CD1c-positive myeloid dendritic cell (primary cell): ENCODE measurements around the gene MOSPD3.

Experiments used
- DNase-seq: peaks from one replicate; pipeline ENCODE4 v3.0.0-alpha.2; 2016; ENCODE audit errors: extremely low spot score

The MOSPD3 gene

DNA sequence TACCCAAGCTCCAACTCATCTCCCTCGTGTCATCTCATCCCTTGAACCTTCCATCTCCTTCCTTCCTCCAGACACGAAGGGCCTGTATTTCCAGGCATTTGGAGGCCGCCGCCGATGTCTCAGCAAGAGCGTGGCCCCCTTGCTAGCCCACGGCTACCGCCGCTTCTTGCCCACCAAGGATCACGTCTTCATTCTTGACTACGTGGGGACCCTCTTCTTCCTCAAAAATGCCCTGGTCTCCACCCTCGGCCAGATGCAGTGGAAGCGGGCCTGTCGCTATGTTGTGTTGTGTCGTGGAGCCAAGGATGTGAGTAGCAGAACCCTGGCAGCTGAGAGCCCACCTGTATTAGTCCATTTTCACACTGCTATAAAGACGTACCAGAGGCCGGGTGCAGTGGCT, 20.7 kb upstream of the MOSPD3 start:
- no peak for DNase-seq

DNA sequence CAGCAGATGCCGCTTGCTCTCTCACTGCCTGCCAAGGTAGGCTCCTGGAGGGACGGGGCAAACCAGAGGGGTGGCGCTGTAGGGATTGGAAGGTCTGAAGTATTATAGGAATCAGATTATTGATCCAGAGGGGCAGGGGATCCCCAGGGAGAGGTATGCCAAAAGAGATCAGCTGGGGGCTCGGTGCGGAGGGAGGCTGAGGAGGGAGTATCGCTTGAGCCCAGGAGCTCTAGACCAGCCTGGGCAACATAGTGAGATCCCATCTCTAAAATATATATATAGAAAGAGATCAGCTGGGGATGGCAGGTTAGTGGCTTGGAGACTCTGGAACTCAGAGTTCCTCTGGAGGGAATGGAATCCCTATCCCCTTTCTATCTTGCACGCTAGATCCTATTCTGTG, 17.2 kb upstream of the MOSPD3 start:
- no peak for DNase-seq

DNA sequence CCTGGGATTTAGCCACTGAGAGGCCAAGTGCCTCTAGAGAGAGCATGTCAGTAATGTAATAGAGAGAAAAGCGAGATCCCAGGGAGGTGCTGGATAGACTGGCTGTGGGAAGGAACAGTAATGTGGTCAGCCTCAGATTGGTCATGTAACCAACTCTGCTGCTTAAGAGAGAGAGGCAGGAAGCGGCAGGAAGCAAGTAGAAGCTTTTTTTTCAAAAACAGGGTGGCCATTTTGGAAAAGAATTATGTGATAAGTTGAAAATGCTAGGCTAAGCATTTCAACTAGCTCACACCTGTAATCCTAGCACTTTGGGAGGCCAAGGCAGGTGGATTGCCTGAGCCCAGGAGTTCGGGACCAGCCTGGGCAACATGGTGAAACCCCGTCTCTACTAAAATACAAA, 13.9 kb upstream of the MOSPD3 start:
- DNase-seq = no peak

DNA sequence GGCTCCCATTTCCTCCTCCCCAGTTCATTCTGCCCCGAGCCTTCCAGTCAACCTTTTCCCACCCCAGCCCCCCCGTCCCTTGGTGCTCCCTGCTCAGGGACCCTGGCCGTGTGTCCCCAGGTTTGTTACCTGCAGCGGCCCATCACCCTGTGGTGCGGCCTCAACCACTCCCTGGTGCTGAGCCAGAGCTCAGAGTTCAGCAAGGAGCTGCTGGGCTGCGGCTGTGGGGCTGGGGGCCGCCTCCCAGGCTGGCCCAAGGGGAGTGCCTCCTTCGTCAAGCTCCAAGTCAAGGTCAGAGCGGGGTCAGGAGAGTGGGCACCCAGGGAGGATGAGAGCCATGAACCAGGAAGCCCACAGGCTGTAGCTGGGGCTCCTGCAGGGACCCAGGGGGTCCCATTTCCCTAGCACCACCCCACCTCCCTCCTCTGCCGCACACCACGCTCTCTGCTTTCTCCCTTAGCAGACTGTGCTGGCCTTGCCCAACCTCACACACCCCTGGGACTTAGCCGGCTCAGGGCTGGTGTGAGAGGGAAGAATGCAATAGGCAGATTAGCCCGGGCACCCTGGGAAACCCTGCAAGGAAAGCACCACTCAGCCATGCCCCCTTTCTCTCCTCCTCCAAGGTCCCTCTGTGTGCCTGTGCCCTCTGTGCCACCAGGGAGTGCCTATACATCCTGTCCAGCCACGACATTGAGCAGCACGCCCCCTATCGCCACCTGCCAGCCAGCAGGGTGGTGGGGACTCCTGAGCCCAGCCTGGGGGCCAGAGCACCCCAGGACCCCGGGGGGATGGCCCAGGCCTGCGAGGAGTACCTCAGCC, 12.2 kb upstream of the MOSPD3 start:
- DNase-seq = no peak

DNA sequence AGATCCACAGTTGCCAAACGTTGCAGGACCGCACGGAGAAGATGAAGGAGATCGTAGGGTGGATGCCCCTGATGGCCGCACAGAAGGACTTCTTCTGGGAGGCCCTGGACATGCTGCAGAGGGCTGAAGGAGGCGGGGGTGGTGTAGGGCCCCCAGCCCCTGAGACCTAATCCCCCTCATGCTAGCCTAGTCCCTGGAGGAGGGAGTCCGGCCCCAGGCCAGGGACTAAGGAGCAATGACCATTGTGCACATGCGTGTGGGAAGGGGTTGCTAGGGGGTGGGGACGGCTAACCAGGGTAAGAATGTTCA, 11.7 kb upstream of the MOSPD3 start:
- DNase-seq = no peak

DNA sequence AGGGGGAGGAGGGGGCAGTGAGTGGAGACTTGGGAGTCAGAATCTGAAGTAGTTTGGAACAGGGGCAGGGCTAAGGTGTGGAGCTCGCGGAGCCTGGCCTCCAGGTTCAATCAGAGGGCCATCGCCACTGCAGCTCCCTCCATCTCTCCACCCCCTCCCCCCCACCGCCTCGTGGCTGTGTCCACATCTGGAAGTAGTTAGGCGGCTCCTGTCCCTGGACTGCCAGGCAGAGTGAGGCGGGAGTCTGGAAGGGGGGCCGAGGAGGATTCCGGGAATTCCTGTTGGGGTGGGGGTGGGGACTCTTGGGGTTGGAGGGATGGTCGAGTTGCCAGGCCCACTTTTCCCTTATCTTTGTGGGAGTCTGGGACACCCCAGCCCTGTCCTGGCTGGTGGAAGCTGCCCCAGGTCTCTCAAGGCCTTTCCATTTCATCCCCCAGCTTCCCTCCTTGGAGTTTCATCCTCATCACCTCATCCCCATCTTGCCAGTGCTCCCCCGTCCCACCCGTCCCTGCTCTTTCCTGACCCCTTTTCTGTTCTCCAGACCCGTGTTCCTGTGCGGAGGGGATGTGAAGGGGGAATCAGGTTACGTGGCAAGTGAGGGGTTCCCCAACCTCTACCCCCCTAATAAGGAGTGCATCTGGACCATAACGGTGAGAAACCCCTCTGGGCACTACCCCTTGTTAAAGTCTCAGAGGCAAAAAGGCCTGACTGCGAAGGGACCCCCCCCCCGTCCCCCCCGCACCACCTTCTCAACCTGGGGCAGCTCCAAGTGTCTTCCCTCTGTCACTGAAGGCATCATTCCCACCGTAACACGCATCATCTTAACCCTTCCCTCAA, 9.2 kb upstream of the MOSPD3 start:
- no peak for DNase-seq

DNA sequence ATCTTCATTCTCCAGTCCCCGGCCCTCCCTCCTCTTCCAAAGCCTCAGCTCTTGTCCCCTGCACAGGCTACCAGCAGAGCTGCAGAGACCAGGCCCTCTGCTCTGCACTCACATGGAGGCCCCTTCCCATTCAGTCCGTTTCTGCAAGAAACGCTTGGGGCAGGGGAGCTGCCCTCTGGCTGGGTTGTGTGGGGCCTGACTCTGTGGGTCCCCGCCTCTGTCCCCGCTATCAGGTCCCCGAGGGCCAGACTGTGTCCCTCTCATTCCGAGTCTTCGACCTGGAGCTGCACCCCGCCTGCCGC, 8.7 kb upstream of the MOSPD3 start:
- no peak for DNase-seq

DNA sequence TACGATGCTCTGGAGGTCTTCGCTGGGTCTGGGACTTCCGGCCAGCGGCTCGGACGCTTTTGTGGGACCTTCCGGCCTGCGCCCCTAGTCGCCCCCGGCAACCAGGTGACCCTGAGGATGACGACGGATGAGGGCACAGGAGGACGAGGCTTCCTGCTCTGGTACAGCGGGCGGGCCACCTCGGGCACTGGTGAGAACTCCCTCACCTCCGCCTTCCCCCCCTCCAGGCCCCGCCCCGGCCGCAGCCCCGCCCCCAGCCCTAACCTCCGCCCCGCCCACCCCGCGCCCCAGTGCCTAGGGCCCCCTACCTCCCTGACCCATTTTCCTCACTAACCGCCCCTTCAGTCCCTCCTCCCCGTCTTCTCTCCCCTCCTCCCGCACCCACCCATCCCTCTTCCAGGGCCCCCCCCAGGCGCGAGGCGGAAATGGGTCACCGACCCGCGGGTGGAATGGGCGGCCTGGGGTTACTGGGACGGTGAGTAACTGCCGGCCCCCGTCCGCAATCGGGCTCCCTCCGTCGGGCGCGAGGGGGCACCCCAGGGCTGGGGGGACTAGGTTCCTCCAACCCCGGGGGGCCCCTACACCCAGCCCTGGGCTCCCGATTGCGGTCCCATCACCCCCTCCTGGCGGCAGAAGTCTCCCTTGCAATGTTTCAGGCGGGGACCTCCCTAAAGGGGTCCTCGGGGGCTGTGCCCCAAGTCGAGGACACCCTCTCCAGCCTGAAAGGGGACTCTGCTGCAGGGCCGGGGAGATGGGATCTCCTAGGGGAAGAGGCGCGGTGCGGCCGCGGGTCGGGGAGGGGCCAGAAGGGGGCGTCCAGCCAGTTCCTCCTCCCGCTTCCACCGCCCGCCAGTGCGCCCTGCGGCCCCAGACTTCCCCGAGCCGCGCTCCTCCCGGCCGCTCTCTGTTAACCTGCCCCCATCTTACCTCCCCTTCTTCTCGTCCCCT, 8.0 kb upstream of the MOSPD3 start:
- peak; percentile 85 for DNase-seq

DNA sequence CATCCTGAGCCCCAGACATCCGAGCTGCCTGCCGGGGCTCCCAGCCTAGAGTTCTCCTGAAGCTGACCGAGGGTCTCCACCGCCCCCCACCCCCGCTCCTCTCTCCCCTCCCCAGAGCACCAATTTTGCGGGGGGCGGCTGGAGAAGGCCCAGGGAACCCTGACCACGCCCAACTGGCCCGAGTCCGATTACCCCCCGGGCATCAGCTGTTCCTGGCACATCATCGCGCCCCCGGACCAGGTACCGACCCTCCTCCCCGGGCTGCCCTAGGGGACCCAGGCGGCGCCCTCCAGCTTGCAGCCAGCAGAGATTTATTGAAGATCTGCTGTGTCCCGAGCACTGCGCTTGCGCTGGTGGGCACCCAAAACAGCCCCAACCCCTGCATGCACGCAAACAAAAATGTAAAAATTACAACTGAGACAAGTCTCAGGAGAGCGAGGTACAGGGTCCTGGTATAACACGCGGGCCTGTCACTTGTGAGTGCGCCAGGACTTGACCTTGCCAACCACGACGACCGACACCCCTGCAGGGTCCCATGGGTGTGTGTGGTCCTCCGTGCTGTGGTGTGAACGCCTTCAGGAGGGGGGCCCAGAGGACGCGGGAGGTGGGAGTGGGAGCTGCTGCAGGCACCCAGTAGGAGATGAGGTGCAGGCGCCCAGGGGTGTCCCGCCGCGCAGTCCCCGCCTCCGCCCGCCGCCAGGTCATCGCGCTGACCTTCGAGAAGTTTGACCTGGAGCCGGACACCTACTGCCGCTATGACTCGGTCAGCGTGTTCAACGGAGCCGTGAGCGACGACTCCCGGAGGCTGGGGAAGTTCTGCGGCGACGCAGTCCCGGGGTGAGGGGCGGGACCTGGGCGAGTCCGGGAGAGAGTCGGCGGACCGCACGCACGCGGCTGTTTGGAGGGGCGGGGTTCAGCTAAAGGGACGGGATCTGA, 7.1 kb upstream of the MOSPD3 start:
- DNase-seq = peak; percentile 86

DNA sequence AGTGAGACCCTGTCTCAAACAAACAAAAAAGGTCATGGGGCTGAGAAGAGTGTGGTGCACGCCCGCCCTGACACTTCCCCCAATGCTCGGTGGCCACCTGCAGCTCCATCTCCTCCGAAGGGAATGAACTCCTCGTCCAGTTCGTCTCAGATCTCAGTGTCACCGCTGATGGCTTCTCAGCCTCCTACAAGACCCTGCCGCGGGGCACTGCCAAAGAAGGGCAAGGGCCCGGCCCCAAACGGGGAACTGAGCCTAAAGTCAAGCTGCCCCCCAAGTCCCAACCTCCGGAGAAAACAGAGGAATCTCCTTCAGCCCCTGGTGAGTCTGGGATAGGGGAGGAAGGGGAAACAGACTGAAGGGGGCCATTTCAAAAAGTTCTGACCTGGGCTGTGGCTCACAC, 6.0 kb upstream of the MOSPD3 start:
- no peak for DNase-seq

DNA sequence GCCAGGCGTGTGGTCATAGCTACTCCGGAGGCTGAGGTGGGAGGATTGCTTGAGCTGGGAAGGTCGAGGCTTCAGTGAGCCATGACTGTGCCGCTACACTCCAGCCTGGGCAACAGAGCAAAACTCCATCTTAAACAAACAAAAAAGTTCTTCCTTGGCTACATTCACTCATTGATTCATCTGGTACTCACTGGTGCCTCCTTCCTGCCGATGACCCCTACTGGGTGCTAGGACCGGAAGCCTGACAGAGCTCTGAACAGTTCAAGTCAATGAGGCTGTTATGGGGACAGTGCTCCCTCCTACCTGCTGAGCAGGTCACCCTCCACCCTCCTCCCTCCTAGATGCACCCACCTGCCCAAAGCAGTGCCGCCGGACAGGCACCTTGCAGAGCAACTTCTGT, 5.2 kb upstream of the MOSPD3 start:
- no peak for DNase-seq

DNA sequence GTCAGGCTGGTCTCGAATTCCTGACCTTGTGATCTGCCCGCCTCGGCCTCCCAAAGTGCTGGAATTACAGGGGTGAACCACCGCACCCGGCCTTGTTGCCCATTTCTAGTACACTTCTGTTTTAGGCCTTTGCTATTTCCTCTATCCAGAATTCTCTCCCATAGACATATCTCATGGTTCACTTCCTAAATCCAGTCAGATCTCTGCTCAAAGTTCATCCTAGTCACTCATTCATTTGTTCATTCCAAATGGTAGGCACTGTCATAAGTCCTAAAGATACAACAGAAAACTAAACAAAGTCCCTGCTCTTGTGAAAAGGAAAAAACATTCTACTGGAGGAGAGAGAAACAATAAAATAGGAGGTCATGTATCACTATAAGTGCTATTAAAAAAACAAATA, 2.4 kb upstream of the MOSPD3 start:
- DNase-seq = peak; percentile 49

DNA sequence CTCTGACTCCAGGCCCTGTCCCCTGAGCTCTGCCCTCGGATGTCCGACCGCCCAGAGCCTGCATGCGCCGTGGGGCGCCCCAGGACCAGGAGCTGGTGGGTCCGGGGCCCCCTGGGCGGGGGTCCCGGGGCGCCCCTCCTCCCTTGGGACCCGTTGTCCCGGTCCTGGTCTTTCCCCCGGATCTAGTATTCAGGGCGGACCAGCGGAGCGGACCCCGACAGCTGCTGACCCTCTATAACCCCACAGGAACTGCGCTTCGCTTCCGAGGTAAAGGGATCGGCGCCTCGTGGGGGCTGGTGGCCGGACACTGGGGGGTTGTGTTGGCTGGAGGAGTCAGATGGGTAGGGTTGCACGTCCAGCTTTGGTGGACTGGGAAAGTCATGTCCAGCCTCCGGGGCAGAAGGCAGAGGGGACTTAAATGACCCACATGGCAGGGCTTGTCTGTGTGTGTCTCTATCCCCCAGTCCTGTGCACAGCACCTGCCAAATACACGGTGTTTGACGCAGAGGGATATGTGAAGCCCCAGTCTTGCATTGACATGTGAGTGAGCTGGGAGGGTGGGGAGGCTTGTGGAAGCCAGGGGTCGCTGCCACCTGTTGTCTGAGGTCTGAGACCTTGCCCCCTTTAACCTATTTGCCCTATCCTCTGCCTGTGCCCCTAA, 520 bp downstream of the MOSPD3 start:
- no peak for DNase-seq

DNA sequence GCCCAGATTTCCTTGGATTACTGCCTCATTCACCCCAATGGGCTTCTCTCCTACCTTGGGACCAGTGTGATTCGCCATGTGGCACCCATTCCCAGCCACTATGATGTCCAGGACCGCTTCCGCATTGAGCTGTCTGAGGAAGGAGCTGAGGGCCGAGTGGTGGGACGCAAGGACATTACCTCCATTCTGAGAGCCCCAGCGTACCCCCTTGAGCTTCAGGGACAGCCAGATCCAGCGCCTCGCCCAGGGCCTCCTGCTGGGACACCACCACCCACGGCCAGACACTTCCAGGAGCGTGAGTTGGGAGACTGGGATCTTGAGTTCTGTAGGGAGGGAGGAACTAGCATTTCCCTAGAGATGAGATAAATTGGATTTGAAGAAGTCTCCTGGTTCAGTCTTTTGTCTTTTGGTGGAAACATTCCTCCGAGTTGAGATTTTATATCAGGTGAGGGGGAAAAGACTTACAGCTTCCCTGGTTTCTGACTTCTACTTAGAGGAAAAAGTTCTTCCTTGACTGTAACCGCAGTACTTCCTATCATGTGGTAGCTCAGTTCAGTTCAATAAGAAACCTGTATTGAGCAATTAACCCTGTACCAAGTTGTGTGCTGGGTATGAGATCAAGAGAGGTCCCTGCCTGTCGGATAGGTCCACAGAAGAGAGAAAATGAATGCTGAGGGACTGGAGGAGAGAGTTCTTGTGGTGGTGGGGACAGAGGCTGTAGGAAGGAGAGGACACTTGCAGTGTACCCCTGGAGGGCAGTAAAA, 1.3 kb downstream of the MOSPD3 start:
- DNase-seq = peak; percentile 27

DNA sequence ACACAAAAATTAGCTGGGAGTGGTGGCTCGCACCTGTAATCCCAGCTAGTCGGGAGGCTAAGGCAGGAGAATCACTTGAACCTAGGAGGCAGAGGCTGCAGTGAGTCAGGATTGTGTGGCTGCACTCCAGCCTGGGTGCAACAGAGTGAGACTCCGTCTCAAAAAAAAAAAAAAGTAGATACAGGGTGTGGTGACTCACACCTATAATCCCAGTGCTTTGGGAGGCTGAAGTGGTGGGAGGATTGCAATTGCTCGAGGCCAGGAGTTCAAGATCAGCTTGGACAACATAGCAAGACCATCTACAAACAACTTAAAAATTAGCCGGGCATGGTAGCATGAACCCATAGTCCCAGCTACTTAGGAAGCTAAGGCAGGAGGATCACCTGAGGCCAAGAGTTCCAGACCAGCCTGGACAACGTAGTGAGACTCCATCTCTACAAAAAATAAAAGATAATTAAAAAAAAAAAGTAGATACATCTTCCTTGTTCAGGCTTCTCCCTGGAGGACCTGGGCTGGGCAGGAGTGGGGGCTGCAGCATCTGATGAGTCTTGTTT, 2.0 kb downstream of the MOSPD3 start:
- DNase-seq = no peak

DNA sequence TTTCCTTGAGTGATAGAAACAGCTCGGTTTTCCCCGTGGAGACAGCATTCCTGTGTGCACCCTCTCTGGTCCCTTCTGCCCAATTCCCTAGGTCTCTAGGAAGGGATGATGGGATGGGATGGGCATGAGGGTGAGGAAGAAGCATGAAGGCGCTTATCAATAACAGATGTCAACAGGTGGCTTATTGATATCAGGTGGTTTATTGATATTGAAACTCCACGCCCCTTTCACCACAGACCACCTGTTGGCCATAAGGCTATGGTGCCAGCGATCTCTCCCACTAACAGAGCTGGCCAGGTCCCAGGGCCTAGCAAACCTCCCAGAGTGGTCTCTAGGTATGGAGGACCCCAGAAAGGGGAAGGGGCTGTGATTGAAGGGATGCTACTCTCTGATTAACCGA, 7.9 kb downstream of the MOSPD3 start:
- DNase-seq = no peak

DNA sequence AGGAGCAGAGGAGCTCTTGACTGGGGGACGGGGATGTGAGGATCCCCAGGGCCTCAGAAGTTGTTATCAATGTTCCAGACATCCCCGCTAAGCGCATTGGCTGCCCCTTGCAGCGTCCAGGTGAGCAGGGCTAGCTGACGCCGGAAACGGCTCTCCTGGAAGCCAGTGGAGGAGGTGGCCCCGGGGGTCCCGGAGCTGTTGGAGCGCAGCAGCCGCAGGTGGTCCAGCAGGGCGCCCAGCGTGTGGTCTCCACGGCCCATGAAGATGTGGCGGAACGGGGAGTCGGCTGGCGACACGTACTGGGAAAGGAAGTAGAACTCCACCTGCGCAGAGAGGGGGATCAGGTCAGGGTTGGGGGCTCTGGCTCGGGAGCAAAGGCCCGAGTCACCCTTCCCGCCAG, 8.5 kb downstream of the MOSPD3 start:
- no peak for DNase-seq

DNA sequence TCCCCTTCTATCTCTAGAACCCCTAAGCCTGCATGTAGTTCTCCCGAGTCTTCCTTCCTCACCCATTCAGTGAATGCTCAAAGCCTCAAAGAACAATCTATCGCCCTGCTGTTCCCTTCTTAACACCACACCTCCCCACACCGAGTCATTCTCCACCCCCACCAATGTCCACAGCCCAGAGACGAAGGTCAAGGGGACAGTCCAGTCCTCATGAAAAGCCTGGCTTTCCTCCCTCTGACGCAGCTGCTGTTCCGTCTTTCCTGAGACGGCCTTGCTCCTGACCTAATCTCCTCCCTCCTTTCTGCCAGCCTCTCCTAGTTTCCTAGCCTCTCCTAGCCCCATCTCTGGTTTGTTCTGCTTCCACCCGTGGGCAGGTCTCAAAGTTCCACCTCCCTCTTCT, 9.2 kb downstream of the MOSPD3 start:
- no peak for DNase-seq

DNA sequence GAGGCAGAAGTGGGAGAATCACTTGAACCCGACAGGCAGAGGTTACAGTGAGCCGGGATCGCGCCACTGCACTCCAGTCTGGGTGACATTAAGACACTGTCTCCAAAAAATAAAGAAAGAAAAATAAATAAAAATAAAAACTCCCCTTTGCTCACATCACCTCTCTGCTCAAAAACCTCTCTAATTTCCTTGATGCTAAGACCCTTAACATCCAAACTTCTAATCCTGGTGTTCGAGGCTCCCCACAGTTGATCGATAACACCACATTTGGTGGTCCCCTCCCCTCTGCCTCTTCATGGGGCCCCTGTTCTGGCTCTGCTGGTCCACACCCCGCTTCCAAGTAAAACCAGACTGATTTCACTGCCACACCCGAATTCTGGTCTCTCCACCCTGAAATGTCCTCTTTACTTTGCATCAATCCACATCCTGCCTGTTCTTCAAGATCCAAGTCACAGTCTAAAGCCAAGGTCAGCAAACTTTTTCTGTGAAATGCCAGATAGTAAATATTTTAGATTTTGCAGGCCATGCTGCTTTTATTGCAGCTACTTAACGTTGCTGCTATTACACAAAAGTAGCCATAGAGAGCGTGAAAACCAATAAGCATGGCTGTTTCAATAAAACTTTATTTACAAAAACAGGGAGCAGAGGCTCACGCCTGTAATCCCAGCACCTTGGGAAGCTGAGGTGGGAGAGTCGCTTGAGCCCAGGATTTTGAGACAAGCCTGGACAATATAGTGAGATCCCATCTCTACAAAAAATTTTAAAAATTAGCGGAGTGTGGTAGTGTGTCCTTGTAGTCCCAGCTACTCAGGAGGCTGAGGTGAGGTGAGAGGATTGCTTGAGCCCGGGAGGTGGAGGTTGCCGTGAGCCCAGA, 11.8 kb downstream of the MOSPD3 start:
- DNase-seq = no peak
